Measurements from ENCODE around the gene FAM13A.

DNA sequence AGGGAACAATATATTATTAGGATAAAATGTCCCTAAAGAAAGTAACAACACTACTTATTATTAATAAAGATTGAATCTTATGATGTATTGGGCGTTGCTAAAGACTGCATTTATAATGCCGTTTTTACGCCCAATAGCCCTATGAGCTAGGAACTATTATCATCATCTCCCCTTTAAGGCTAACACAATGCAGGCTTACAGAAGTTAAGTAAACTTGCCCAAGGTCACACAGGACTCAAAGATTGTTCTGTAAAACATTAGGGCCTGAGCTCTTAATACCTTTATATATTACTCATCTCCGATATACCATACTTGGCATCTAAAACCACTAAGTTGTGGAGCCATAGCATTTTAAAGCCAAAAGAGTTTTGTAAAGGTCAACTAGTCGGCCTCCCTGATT is 149.5 kb downstream of the FAM13A start:
- no peak for TF ChIP-seq CTCF (IDR thresholded peaks at IDR 0.05)
- no peak for TF ChIP-seq POLR2AphosphoS5 (IDR thresholded peaks at IDR 0.05)
